NK-92 (cell line): ENCODE results near the gene HNRNPA3.
"Not testable (repeated sequence)": the region's sequence is repeated elsewhere in the genome, so short reads cannot be mapped to it uniquely, and the experiment has no call there.

Source experiments
- DNase-seq: peaks from one replicate; lab custom pipeline; 2025; ENCODE audit not compliant: unreplicated experiment; lab: John Stamatoyannopoulos, UW

The HNRNPA3 gene

GRCh38 chr2:177232098-177232704 lies 19.6 kb downstream of the HNRNPA3 start:
- no peak for DNase-seq

- no peak for DNase-seq
Observed at GRCh38 chr2:177234267-177234666, 21.7 kb downstream of the HNRNPA3 start.

DNA sequence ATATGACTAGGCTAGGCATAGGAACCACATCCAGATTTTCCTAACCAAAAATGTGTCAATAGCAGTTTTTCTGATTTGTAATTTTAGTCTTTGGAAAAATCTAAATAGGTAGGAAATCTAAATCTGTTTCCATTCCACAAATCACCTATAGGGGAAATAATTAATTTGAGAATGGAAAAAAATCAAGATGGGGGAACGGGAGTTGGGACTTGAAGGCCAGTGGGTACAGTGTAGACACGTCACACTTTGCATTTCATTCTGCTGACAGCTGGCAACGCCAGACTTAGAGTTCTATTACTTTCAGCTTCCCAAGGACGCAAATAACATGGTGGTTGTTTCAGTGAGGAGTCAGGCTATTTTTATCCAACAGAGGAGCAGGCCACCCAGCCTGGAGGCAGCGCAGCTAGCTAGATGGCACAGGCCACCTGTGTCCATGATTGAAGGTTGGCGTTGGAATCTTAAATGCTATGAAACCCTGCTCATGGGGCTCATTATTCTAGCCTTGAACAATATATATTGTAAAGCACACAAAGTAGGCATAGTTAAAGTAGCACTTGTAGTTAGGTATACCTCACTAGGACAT lies 23.4 kb downstream of the HNRNPA3 start:
- no peak for DNase-seq

- DNase-seq, result no peak
Observed at GRCh38 chr2:177237932-177238331, 25.3 kb downstream of the HNRNPA3 start.

GRCh38 chr2:177239053-177239452 lies 26.5 kb downstream of the HNRNPA3 start:
- DNase-seq, result no peak

DNA sequence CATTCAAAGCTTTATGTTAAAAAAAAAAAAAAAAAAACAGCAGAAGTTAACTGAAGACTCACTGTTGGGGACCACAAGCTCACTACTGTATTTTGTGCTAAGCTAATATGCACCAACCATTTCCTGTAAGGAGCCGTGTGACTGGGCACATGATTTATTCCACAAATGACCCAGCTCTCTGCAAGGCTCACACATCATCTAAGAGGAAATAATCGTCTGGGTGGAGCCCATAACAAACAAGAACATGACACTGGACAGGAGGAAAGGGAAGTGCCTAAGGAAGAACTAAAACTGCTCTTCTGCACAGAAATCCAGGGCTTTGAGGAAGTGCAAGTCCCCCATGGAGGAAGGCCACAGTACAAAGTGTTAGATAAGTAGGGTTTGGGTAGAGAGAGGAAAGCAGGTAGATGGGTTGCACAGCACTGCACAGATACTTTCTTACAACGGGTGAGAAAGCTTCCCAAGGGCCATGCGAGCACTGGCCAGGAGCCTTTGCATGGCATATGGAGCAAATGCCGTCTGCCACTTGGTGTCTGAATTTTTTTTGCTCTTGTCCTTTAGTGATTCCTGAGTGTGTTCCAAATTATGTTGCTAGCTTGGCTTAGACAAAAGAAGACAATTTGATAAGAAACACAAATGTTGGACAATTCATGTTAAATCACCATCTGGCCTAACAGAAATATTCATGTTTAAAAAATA lies 27.5 kb downstream of the HNRNPA3 start:
- no peak for DNase-seq

- DNase-seq, result no peak
Observed at GRCh38 chr2:177241711-177242120, 29.1 kb downstream of the HNRNPA3 start.

DNA sequence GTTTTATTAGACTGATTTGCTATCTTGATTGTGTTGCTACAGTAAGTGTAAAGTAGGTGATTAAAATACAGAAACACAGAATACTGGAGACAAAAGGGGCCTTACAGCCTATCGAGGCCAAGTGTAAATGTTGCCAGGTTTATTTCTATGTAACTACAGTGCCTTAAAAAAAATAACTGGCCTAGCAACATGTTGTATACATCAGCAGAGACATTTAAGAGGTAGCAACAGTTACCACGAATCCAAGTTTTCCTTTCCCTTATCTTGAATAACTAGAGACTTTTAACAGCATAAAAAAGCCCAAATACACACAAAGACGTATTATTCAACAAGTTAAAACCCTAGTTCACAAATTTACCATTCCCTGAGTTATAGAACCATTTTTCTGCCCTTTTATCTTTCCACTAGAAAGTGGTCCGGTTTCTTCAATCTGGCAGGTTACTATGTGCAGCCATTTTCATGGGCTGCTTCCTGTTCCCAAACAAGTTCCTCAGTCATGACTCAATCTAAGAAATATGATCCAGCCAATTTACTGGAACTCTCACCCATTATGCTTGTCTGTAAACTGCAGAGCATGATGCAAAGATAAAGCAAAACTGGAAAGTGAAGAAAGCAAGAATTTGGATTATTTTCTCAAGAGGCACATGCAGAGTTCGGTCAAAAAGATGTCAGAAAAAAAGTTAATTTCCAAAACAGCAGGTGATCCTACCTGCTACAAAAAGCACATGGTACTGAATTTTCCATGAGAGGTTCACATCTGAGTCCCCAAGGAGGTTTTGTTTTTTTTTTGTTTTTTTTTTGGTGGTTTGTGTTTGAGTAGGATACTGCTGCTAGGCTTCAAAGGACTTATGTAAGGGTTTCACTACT lies 29.8 kb downstream of the HNRNPA3 start:
- no peak for DNase-seq

DNA sequence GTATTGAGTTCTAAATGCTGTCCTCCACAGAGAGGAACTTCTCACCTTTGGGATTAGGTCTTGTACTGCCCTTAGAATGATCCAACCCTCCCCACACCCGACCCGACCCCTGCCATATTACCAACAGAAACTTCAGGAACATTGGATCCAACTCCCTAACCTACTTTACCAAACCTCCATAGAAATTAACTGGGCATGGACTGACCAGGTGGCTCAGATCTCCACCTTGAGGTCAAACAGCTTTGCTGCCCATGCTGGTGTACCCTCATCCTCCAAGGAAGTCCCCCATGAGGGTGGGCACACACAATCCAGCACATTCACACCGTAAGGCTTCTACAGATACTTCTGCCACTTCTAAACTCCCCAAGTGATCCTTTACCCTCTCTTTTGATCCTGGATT lies 30.5 kb downstream of the HNRNPA3 start:
- no peak for DNase-seq

DNA sequence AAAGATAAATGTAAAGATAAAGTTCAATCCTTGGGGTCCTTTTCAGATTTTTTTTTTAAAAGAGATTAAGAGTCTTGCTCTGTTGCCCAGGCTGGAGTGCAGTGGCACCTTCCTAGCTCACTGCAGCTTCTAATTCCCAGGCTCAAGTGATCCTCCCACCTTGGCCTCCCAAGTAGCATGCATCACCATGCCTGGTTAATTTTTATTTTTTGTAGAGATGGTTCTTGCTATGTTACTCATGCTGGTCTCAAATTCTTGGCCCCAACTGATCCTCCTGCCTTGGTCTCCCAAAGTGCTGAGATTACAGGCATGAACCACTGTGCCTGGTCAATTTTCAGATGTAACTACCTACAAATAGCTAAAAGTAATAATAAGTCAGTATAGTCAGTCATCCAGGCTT lies 30.9 kb downstream of the HNRNPA3 start:
- DNase-seq, result no peak

GRCh38 chr2:177244244-177244771 lies 31.7 kb downstream of the HNRNPA3 start:
- no peak for DNase-seq

DNA sequence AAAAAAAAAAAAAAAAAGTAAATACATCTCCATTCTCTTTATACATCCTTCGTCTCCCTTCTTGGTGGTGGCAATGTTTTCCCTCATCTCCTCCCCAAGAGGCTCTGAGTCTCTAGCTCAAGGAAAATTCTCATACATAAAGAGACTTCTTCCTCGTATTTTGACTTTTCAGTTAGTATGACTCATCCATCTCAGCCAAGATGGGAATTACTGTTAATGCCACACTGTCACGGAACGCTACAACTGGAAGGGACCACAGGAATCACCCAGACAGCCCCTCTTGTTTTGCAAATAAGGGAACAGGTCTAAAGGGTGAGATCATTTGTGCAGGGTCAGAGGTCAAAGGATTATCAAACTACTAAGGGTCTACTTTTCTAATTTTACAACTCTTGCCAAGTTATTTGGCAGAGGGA lies 32.4 kb downstream of the HNRNPA3 start:
- no peak for DNase-seq

DNA sequence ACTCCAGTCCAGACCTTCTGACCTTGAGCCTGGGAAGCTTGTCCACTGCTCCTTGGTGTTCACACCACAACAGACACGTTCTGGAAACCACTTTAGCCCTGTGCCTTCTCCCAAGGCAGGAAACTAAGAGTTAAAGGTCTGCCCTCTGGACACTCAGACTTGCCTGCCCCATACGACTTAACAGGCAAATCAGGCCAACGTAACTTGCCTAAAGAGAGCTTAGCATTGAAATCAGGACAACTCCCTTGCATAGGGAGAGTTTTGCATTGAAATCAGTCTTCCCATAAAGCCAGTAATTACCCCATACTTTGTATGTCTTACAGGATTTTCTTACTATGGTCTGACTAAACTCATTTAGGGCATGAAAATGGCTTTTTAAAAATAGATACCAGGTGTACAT lies 33.4 kb downstream of the HNRNPA3 start:
- DNase-seq, result no peak

DNA sequence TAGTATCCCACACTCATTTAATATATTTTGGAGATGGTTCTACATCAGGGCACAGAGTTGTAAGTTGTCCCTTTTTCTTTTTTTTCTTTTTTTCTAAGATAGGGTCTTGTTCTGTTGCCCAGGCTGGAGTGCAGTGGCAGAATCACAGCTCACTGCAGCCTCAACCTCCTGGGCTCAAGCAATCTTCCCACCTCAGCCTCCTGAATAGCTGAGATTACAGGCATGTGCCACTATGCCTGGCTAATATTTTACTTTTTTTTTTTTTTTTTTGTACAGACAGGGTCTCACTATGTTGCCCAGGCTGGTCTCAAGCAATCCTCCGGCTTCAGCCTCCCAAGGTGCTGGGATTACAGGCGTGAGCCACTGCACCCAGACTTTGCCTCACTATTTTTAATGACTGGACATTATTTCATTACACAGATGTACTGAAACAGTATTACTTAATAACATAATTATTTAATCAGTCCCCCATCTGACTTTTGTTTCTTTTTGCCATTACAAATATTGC lies 34.0 kb downstream of the HNRNPA3 start:
- DNase-seq, result not testable (repeated sequence)

DNA sequence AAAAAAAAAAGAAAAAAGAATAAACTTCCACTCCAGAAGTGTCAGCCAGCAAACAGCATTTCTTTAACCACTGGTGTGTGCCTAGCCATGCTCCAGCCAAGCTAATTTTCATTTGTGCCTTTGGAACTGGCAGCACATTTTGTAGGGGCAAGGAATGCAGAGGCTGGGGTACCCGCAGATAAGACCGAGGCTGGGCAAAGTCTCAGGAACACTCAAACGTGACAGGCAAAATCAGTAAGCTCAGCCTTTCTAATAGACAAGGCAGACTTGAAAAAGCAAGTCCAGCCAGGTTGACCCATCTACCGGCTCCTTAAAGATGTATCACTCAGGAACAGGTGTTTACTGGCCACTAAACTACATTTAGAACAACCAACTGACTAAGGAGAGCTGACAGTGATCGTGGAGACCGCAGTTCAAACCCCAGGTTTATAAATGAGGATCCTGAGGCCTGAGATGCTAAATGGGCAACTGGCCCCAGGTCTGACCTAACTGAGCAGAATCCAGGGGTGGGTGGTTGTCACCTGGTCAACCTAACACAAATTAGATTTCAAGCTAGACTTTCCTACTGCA lies 35.2 kb downstream of the HNRNPA3 start:
- no peak for DNase-seq

DNA sequence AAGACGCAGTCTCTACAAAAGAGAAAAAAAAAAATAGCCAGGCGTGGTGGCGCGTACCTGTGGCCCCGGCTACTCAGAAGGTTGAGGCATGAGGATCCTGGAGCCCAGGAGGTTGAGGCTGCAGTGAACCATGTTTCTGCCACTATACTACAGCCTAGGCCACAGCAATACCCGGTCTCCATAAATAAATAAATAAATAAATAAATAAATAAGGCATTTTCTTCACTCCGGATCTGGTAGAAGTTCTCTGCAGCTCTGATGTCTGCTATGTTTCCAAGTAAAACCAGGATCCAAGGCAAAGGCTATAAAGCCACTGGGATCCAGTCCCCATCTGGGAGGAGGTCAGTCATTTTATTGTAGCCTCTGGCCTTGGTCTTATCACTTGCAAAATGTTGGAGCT lies 36.4 kb downstream of the HNRNPA3 start:
- DNase-seq, result no peak

GRCh38 chr2:177250461-177250860 lies 37.9 kb downstream of the HNRNPA3 start:
- DNase-seq, result no peak

GRCh38 chr2:177251165-177251542 lies 38.6 kb downstream of the HNRNPA3 start:
- no peak for DNase-seq

GRCh38 chr2:177252808-177253531 lies 40.4 kb downstream of the HNRNPA3 start:
- DNase-seq, result no peak

- DNase-seq, result no peak
Observed at GRCh38 chr2:177253704-177254103, 41.1 kb downstream of the HNRNPA3 start.
